K562 (cell line): ENCODE measurements around the gene KCTD19. TPM values are rescaled to one million over a fixed set of nuclear protein-coding genes. Genes with fewer than 3 reads are reported as not detected.
A peak's percentile ranks its signal among the peaks of the same experiment; 100 is the strongest.

Experiments used
- CAMTA2 ChIP-seq: fragments of 250-450 bp; sonication (Bioruptor Pico); conservative IDR thresholded peaks from 2 replicates; pipeline ENCODE4 v1.5.1; 2022
- CBX5 ChIP-seq: IDR thresholded peaks from 2 replicates; pipeline ENCODE4 v1.6.1; 2014; ENCODE audit warnings: low read depth, borderline replicate concordance
- FUS ChIP-seq: fragments of 200-400 bp; formaldehyde crosslinking; optimal IDR thresholded peaks from 2 replicates; pipeline ENCODE3; 2017; ENCODE audit warnings: low read depth, low read length
- HNRNPL ChIP-seq: fragments of 200-400 bp; formaldehyde crosslinking; IDR thresholded peaks from 2 replicates; pipeline ENCODE4 v1.6.1; 2017; ENCODE audit warnings: low read depth, mild to moderate bottlenecking, low read length
- KDM5B ChIP-seq: fragments of 200-600 bp; sonication (generic); IDR thresholded peaks from 2 replicates; pipeline ENCODE4 v1.6.1; 2012; ENCODE audit warnings: low read depth, mild to moderate bottlenecking, moderate library complexity, low read length, control low read depth, inconsistent platforms; ENCODE audit not compliant: insufficient replicate concordance
- MYBL2 ChIP-seq, 2 experiments: fragments of 450-650 bp in 1 of 2; sonication (generic) in 1 of 2; formaldehyde crosslinking in 1 of 2; IDR thresholded peaks; 2 replicates each; pipeline versions ENCODE4 v1.6.1 to v1.8.1; 2017 to 2022; ENCODE audit warnings: borderline replicate concordance in 1 of 2, inconsistent platforms in 1 of 2, low read depth in 1 of 2, mild to moderate bottlenecking in 1 of 2, missing genetic modification reagents in 1 of 2, moderate library complexity in 1 of 2
- NFIC ChIP-seq: fragments of 450-650 bp; IDR thresholded peaks from 2 replicates; pipeline ENCODE4 v1.6.1; 2017; ENCODE audit warnings: mild to moderate bottlenecking, inconsistent platforms
- NR4A1 ChIP-seq, 2 experiments: fragments of 250-450 bp in 1 of 2; fragments of 450-650 bp in 1 of 2; sonication (Bioruptor Pico) in 1 of 2; IDR thresholded peaks; 2 replicates each; pipeline versions ENCODE4 v1.4.0 to v1.6.1; 2016 to 2020; ENCODE audit warnings: mild to moderate bottlenecking in 2 of 2, missing compliant biosample characterization in 1 of 2, missing genetic modification characterization in 1 of 2, moderate library complexity in 1 of 2
- PHF20 ChIP-seq: fragments of 450-650 bp; IDR thresholded peaks from 2 replicates; pipeline ENCODE4 v1.6.1; 2018; ENCODE audit not compliant: partially characterized antibody
- ZFP36 ChIP-seq: fragments of 150-350 bp; IDR thresholded peaks from 2 replicates; pipeline ENCODE4 v1.6.1; 2018; ENCODE audit warnings: low read length, low read depth; ENCODE audit not compliant: partially characterized antibody
- polyA plus RNA-seq, 8 experiments: library from polyadenylated mRNA; depleted of rRNA in 4 of 8; stranded (reverse) in 5 of 8; unstranded in 3 of 8; fragments of >200 nt; fragmentation: Nextera tagmentation in 2 of 8; fragmentation: Illumina TruSeq in 1 of 8; extraction: Ambion mirVana in 2 of 8; extraction: Trizol in 1 of 8; gene quantifications; 2 replicates each; pipeline versions ENCODE4 v1.2.1 to v1.2.3, GENCODE V29; 2011 to 2014; ENCODE audit warnings: inconsistent platforms in 1 of 8, missing spikeins in 1 of 8
- total RNA-seq, 7 experiments: library from RNA; depleted of rRNA in 6 of 7; stranded (reverse); fragments of >200 nt in 6 of 7; fragmentation: Illumina TruSeq in 2 of 7; extraction: Trizol in 2 of 7; gene quantifications; 2 replicates each; pipeline versions ENCODE4 v1.2.1 to v1.2.3, GENCODE V29; 2011 to 2021; ENCODE audit warnings: low replicate concordance in 1 of 7
- TF ChIP-seq, protein P1 (sequence below), 3 experiments: IDR thresholded peaks in 2 of 3; conservative IDR thresholded peaks in 1 of 3; 2 replicates each; pipeline ENCODE4 v1.5.1; 2011 to 2012; ENCODE audit warnings: low read length in 3 of 3, mild to moderate bottlenecking in 3 of 3, control low read depth in 2 of 3, improper control_type of control experiment in 1 of 3, inconsistent platforms in 1 of 3, low read depth in 1 of 3, mixed read lengths in 1 of 3, moderate library complexity in 1 of 3; ENCODE audit not compliant: insufficient read depth in 2 of 3
- TF ChIP-seq, protein P2 (sequence below): sonication (generic); formaldehyde crosslinking; IDR thresholded peaks from 2 replicates; pipeline ENCODE4 v1.8.0; 2023; ENCODE audit warnings: missing genetic modification reagents, mild to moderate bottlenecking, borderline replicate concordance
- TF ChIP-seq, protein P3 (sequence below): fragments of 250-450 bp; sonication (Bioruptor Pico); IDR thresholded peaks from 2 replicates; pipeline ENCODE4 v1.4.0; 2020

The KCTD19 gene
- total and polyA plus RNA-seq, 9 of the 15 experiments (the other 6 are each of a cell fraction or from before 2014, with no cell fraction given), result 0.03 to 0.91 (median 0.22) TPM; not detected in 2

DNA sequence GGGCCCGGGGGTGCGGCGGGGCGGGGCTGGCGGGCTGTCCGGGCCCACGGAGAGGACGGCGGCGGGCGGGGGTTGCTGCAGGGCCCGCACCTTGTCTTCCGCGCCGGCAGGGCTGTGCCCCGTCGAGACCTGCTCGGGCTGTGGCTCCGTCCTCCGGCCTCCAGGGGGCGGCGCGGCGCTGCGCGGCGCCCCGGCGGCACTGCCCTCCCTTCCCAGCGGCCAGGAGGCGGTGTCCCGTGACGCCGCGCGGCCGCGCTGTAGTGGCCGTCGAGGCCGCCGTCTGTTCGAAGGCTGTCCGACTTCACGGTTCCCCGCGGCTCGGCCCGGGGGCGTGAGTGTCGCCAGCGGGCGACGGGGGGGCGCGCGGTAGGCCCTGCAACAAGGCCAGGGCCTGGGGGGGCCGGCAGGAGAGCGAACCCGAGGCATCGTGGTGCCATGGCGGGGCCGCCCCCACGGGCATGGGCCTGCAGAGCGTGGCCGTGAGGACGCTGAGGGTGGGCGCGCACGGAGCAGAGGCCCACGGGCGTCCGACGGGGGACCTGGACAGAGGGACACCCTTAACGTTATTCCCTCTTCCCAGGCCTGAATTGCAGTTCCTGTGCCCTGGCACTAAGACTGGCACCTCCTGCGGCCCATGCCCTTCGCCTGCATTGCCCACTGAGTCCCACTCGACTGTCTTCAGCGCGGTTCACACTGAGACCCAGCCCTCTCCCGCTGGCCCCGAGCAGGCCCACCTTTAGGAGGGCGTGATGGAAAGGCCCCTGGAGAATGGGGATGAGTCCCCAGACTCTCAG, 47.0 kb downstream of the KCTD19 start, which contains the start of gene PLEKHG4 (continued):
- TF ChIP-seq, protein P1, sequence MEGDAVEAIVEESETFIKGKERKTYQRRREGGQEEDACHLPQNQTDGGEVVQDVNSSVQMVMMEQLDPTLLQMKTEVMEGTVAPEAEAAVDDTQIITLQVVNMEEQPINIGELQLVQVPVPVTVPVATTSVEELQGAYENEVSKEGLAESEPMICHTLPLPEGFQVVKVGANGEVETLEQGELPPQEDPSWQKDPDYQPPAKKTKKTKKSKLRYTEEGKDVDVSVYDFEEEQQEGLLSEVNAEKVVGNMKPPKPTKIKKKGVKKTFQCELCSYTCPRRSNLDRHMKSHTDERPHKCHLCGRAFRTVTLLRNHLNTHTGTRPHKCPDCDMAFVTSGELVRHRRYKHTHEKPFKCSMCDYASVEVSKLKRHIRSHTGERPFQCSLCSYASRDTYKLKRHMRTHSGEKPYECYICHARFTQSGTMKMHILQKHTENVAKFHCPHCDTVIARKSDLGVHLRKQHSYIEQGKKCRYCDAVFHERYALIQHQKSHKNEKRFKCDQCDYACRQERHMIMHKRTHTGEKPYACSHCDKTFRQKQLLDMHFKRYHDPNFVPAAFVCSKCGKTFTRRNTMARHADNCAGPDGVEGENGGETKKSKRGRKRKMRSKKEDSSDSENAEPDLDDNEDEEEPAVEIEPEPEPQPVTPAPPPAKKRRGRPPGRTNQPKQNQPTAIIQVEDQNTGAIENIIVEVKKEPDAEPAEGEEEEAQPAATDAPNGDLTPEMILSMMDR (IDR thresholded peaks at IDR 0.05 in 2 of 3, conservative IDR thresholded peaks at IDR 0.05 in 1 of 3; ENCODE audit: insufficient read depth in 2 of 3, low read depth in 1 of 3, low read length in 3 of 3), result peak; percentile 67 to 97 (median 93)
- peak; percentile 71 for TF ChIP-seq KDM5B
- TF ChIP-seq ZFP36, result peak; percentile 37
- TF ChIP-seq, protein P2, sequence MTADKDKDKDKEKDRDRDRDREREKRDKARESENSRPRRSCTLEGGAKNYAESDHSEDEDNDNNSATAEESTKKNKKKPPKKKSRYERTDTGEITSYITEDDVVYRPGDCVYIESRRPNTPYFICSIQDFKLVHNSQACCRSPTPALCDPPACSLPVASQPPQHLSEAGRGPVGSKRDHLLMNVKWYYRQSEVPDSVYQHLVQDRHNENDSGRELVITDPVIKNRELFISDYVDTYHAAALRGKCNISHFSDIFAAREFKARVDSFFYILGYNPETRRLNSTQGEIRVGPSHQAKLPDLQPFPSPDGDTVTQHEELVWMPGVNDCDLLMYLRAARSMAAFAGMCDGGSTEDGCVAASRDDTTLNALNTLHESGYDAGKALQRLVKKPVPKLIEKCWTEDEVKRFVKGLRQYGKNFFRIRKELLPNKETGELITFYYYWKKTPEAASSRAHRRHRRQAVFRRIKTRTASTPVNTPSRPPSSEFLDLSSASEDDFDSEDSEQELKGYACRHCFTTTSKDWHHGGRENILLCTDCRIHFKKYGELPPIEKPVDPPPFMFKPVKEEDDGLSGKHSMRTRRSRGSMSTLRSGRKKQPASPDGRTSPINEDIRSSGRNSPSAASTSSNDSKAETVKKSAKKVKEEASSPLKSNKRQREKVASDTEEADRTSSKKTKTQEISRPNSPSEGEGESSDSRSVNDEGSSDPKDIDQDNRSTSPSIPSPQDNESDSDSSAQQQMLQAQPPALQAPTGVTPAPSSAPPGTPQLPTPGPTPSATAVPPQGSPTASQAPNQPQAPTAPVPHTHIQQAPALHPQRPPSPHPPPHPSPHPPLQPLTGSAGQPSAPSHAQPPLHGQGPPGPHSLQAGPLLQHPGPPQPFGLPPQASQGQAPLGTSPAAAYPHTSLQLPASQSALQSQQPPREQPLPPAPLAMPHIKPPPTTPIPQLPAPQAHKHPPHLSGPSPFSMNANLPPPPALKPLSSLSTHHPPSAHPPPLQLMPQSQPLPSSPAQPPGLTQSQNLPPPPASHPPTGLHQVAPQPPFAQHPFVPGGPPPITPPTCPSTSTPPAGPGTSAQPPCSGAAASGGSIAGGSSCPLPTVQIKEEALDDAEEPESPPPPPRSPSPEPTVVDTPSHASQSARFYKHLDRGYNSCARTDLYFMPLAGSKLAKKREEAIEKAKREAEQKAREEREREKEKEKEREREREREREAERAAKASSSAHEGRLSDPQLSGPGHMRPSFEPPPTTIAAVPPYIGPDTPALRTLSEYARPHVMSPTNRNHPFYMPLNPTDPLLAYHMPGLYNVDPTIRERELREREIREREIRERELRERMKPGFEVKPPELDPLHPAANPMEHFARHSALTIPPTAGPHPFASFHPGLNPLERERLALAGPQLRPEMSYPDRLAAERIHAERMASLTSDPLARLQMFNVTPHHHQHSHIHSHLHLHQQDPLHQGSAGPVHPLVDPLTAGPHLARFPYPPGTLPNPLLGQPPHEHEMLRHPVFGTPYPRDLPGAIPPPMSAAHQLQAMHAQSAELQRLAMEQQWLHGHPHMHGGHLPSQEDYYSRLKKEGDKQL, result no peak
- TF ChIP-seq HNRNPL, result peak; percentile 98
- TF ChIP-seq NR4A1 (CRISPR knock-in tag; IDR thresholded peaks at IDR 0.05), result peak; percentile 86; the same call in 1 of the 2 replicates
- TF ChIP-seq NR4A1 (tag; IDR thresholded peaks at IDR 0.05), result peak; percentile 77
- peak; percentile 91 for TF ChIP-seq FUS
- TF ChIP-seq PHF20, result peak; percentile 90
- TF ChIP-seq CAMTA2, result 0 out of 2 replicates have a peak, but pooled peaks have one; percentile 68
- TF ChIP-seq CBX5, result peak; percentile 15; the same call in 1 of the 2 replicates
- TF ChIP-seq, protein P3, sequence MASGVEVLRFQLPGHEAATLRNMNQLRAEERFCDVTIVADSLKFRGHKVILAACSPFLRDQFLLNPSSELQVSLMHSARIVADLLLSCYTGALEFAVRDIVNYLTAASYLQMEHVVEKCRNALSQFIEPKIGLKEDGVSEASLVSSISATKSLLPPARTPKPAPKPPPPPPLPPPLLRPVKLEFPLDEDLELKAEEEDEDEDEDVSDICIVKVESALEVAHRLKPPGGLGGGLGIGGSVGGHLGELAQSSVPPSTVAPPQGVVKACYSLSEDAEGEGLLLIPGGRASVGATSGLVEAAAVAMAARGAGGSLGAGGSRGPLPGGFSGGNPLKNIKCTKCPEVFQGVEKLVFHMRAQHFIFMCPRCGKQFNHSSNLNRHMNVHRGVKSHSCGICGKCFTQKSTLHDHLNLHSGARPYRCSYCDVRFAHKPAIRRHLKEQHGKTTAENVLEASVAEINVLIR (CRISPR knock-in tag), result peak; percentile 30; the same call in 1 of the 2 replicates
- TF ChIP-seq NFIC, result peak; percentile 98
- TF ChIP-seq MYBL2 (IDR thresholded peaks at IDR 0.05; ENCODE audit: low read depth), result no peak
- no peak for TF ChIP-seq MYBL2 (CRISPR knock-in tag; IDR thresholded peaks at IDR 0.05; ENCODE audit: borderline replicate concordance)
